Calu3 (cell line): ENCODE data around the gene RMND1. TPM values are rescaled to one million over a fixed set of nuclear protein-coding genes. Genes with fewer than 3 reads are reported as not detected.
"Not testable (repeated sequence)": the region's sequence is repeated elsewhere in the genome, so short reads cannot be mapped to it uniquely, and the experiment has no call there.

Source experiments
- BruUV-seq: library from RNA; stranded (reverse); fragments of 400-500 nt; replicated peaks from 2 replicates; lab custom pipeline; 2021; lab: Mats Ljungman, UMichigan
- CTCF ChIA-PET: fragments of 300-600 bp; sonication (Branson Sonifier 250); formaldehyde crosslinking; loops from one replicate; lab custom pipeline; 2022; ENCODE audit warnings: antibody characterized with exemption; lab: Charles Lee
- DNase-seq: peaks from one replicate; pipeline ENCODE4 v3.0.0; 2022
- H3K27ac Mint-ChIP-seq: one replicate; pipeline ENCODE4 v1.8.0; 2022; ENCODE audit warnings: mixed read lengths; ENCODE audit not compliant: unreplicated experiment
- H3K27me3 Mint-ChIP-seq: one replicate; pipeline ENCODE4 v1.8.0; 2022; ENCODE audit warnings: mixed read lengths; ENCODE audit not compliant: unreplicated experiment
- H3K36me3 Mint-ChIP-seq: one replicate; pipeline ENCODE4 v1.8.0; 2022; ENCODE audit warnings: mild to moderate bottlenecking, moderate library complexity, mixed read lengths; ENCODE audit not compliant: insufficient read depth, unreplicated experiment
- H3K4me1 Mint-ChIP-seq: one replicate; pipeline ENCODE4 v1.8.0; 2022; ENCODE audit warnings: mild to moderate bottlenecking, low read depth, mixed read lengths; ENCODE audit not compliant: unreplicated experiment
- H3K4me3 Mint-ChIP-seq: one replicate; pipeline ENCODE4 v1.8.0; 2022; ENCODE audit warnings: mild to moderate bottlenecking, low read depth, moderate library complexity, mixed read lengths; ENCODE audit not compliant: unreplicated experiment
- H3K9me3 Mint-ChIP-seq: one replicate; pipeline ENCODE4 v1.8.0; 2022; ENCODE audit warnings: low read depth, mixed read lengths; ENCODE audit not compliant: unreplicated experiment
- CTCF ChIP-seq: fragments of 200-600 bp; IDR thresholded peaks from one replicate; pipeline ENCODE4 v1.8.0; 2022; ENCODE audit warnings: antibody characterized with exemption; ENCODE audit not compliant: unreplicated experiment
- intact Hi-C: fragments of 100-400 bp; cut with micrococcal nuclease; formaldehyde crosslinking; loops from one replicate; pipeline ENCODE4 v1.10.0; 2022; ENCODE audit not compliant: unreplicated experiment
- total RNA-seq: library from RNA; stranded (reverse); gene quantifications from 2 replicates; pipeline ENCODE4 v1.2.3, GENCODE V29; 2022

The RMND1 gene
- total RNA-seq, 1 experiment from 2014 or later = 13.2 TPM

GRCh38 chr6:151452750-151453427 is 963 bp upstream of the RMND1 start:
- no peak for DNase-seq
- intact Hi-C loops = loop anchor here (10.0 kb wide), 1 partner anchor 212 kb away; no protein-coding TSS in a partner anchor
- peaks cover 7% of the 10 kb centered on the region for H3K4me1 Mint-ChIP-seq
- BruUV-seq = TSS peak; percentile 63
- no peaks in the 10 kb centered on the region for H3K27me3 Mint-ChIP-seq
- no peak for TF ChIP-seq CTCF
- peak overlapping the region; percentile 89 for H3K27ac Mint-ChIP-seq
- CTCF ChIA-PET = interaction anchor here (0.6 kb wide), 1 partner anchor 815 kb away, joined by 3 read pairs; no protein-coding TSS in a partner anchor
- no peaks in the 10 kb centered on the region for H3K9me3 Mint-ChIP-seq
- H3K4me3 Mint-ChIP-seq = peak overlapping the region; percentile 84
- H3K36me3 Mint-ChIP-seq = peaks cover 20% of the 10 kb centered on the region

- peak overlapping the region; percentile 89 for H3K27ac Mint-ChIP-seq
- peak overlapping the region; percentile 84 for H3K4me3 Mint-ChIP-seq
- H3K9me3 Mint-ChIP-seq = no peaks in the 10 kb centered on the region
- DNase-seq = no peak
- no peaks in the 10 kb centered on the region for H3K27me3 Mint-ChIP-seq
- intact Hi-C loops = loop anchor here (10.0 kb wide), 1 partner anchor 213 kb away; no protein-coding TSS in a partner anchor
- CTCF ChIA-PET = no interaction called here
- peaks cover 7% of the 10 kb centered on the region for H3K4me1 Mint-ChIP-seq
- TSS peak; percentile 93 for BruUV-seq
- TF ChIP-seq CTCF = no peak
- peaks cover 20% of the 10 kb centered on the region for H3K36me3 Mint-ChIP-seq
Measured at GRCh38 chr6:151451417-151451949, 443 bp downstream of the RMND1 start.

GRCh38 chr6:151450928-151451327 is 998 bp downstream of the RMND1 start:
- not testable (repeated sequence) for H3K9me3 Mint-ChIP-seq, H3K27me3 Mint-ChIP-seq
- intact Hi-C loops = loop anchor here (10.0 kb wide), 1 partner anchor 214 kb away; no protein-coding TSS in a partner anchor

GRCh38 chr6:151448623-151449022 is 3.3 kb downstream of the RMND1 start:
- TF ChIP-seq CTCF = no peak
- Mint-ChIP-seq H3K27ac (no peak overlapping the region), H3K36me3 (peaks cover 23% of the 10 kb centered on the region), H3K4me3 (no peak overlapping the region), H3K27me3 (no peaks in the 10 kb centered on the region), H3K4me1 (no peaks in the 10 kb centered on the region), H3K9me3 (no peaks in the 10 kb centered on the region)
- CTCF ChIA-PET = no interaction called here
- intact Hi-C loops = no loop called here
- no TSS peak for BruUV-seq
- DNase-seq = no peak

More at GRCh38 chr6:151450928-151451327, 998 bp downstream of the RMND1 start:
- peak overlapping the region; percentile 84 for H3K4me3 Mint-ChIP-seq
- H3K36me3 Mint-ChIP-seq = peaks cover 20% of the 10 kb centered on the region
- H3K27ac Mint-ChIP-seq = peak overlapping the region; percentile 89
- BruUV-seq, CTCF ChIA-PET, DNase-seq, H3K4me1 Mint-ChIP-seq: not testable (repeated sequence)
